ENCODE measurements around the gene BLNK. TPM values are rescaled to one million over a fixed set of nuclear protein-coding genes. Genes with fewer than 3 reads are reported as not detected.

The BLNK gene
- polyA plus RNA-seq, 1 of the 3 experiments (the other 2 are of a cell fraction), result not detected

GRCh38 chr10:96222908-96223307 is 48.5 kb downstream of the BLNK start (continued):
- TF ChIP-seq EZH2phosphoT487 (IDR thresholded peaks at IDR 0.05; ENCODE audit: borderline replicate concordance, low read depth), result no peak
- no peak for TF ChIP-seq FOXM1 (IDR thresholded peaks at IDR 0.05; ENCODE audit: low read depth)

GRCh38 chr10:96222441-96222840 is 48.9 kb downstream of the BLNK start:
- no peak for DNase-seq

GRCh38 chr10:96218826-96219225 is 52.5 kb downstream of the BLNK start:
- H3K4me2 ChIP-seq, result no peak overlapping the region
- POLR2A ChIA-PET, result no interaction called here
- no peak for DNase-seq
- TF ChIP-seq RXRA (IDR thresholded peaks at IDR 0.05; ENCODE audit: borderline replicate concordance, low read depth) (no peak), FOXJ3 (CRISPR knock-in tag; IDR thresholded peaks at IDR 0.05) (no peak), SIN3A (IDR thresholded peaks at IDR 0.05; ENCODE audit: borderline replicate concordance, low read depth, low read length) (no peak), MEF2A (IDR thresholded peaks at IDR 0.05; ENCODE audit: borderline replicate concordance, low read depth) (no peak), GABPA (IDR thresholded peaks at IDR 0.05; ENCODE audit: low read depth) (no peak), JUND (IDR thresholded peaks at IDR 0.05) (no peak), GATA2 (CRISPR knock-in tag; IDR thresholded peaks at IDR 0.05) (no peak), TAF1 (IDR thresholded peaks at IDR 0.05; ENCODE audit: borderline replicate concordance, low read depth, low read length) (no peak), NFIC (IDR thresholded peaks at IDR 0.05; ENCODE audit: borderline replicate concordance) (no peak), EZH2phosphoT487 (IDR thresholded peaks at IDR 0.05; ENCODE audit: borderline replicate concordance, low read depth) (no peak), FOXM1 (IDR thresholded peaks at IDR 0.05; ENCODE audit: low read depth) (no peak), TEAD4 (IDR thresholded peaks at IDR 0.05; ENCODE audit: borderline replicate concordance, insufficient read depth) (no peak), ELF1 (IDR thresholded peaks at IDR 0.05) (no peak), RCOR1 (IDR thresholded peaks at IDR 0.05; ENCODE audit: low read length) (no peak)
- TF ChIP-seq, protein P1, sequence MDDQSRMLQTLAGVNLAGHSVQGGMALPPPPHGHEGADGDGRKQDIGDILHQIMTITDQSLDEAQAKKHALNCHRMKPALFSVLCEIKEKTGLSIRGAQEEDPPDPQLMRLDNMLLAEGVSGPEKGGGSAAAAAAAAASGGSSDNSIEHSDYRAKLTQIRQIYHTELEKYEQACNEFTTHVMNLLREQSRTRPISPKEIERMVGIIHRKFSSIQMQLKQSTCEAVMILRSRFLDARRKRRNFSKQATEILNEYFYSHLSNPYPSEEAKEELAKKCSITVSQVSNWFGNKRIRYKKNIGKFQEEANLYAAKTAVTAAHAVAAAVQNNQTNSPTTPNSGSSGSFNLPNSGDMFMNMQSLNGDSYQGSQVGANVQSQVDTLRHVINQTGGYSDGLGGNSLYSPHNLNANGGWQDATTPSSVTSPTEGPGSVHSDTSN (IDR thresholded peaks at IDR 0.05), result no peak
- TF ChIP-seq, protein P2, sequence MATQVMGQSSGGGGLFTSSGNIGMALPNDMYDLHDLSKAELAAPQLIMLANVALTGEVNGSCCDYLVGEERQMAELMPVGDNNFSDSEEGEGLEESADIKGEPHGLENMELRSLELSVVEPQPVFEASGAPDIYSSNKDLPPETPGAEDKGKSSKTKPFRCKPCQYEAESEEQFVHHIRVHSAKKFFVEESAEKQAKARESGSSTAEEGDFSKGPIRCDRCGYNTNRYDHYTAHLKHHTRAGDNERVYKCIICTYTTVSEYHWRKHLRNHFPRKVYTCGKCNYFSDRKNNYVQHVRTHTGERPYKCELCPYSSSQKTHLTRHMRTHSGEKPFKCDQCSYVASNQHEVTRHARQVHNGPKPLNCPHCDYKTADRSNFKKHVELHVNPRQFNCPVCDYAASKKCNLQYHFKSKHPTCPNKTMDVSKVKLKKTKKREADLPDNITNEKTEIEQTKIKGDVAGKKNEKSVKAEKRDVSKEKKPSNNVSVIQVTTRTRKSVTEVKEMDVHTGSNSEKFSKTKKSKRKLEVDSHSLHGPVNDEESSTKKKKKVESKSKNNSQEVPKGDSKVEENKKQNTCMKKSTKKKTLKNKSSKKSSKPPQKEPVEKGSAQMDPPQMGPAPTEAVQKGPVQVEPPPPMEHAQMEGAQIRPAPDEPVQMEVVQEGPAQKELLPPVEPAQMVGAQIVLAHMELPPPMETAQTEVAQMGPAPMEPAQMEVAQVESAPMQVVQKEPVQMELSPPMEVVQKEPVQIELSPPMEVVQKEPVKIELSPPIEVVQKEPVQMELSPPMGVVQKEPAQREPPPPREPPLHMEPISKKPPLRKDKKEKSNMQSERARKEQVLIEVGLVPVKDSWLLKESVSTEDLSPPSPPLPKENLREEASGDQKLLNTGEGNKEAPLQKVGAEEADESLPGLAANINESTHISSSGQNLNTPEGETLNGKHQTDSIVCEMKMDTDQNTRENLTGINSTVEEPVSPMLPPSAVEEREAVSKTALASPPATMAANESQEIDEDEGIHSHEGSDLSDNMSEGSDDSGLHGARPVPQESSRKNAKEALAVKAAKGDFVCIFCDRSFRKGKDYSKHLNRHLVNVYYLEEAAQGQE (IDR thresholded peaks at IDR 0.05; ENCODE audit: low read depth, low read length), result no peak
- WGBS (ENCODE audit: low lambda C conversion rate), result 19% methylated on average over 5 of the region's 5 CpGs
- no peaks in the 10 kb centered on the region for H3K79me2 ChIP-seq (ENCODE audit: insufficient read depth)
- H3K27ac ChIP-seq (ENCODE audit: low read depth in 2 of 2, low read length in 1 of 2), result no peak overlapping the region
- H3F3A ChIP-seq (replicated peaks; ENCODE audit: insufficient read depth), result no peaks in the 10 kb centered on the region
- no peaks in the 10 kb centered on the region for H4K20me1 ChIP-seq (ENCODE audit: insufficient read depth)
- no peak overlapping the region for H3K4me3 ChIP-seq (ENCODE audit: low read depth in 2 of 2, low read length in 1 of 2)
- H3K9ac ChIP-seq, result no peak overlapping the region
- H3K4me1 ChIP-seq (ENCODE audit: control insufficient read depth in 1 of 2, insufficient read depth in 2 of 2, low read depth in 1 of 2, low read length in 1 of 2), result no peaks in the 10 kb centered on the region
- 0 out of 2 replicates have a peak, but pooled peaks cover 4% of the 10 kb centered on the region for H3K9me3 ChIP-seq
- no peaks in the 10 kb centered on the region for H3K36me3 ChIP-seq (replicated peaks in 1 of 2; ENCODE audit: control insufficient read depth in 1 of 2, insufficient read depth in 2 of 2, low read length in 1 of 2)
- H3K27me3 ChIP-seq (ENCODE audit: insufficient read depth), result no peaks in the 10 kb centered on the region; the same call in 1 of the 2 replicates
- H2AFZ ChIP-seq (ENCODE audit: low read depth), result no peak overlapping the region
- no peaks in the 10 kb centered on the region for H3K9me2 ChIP-seq
- CTCF ChIA-PET, result interaction anchor here (0.7 to 1.8 kb wide), 2 partner anchors 11 to 89 kb away, joined by 3 to 7 read pairs; no protein-coding TSS in a partner anchor

More at GRCh38 chr10:96222441-96222840, 48.9 kb downstream of the BLNK start:
- no peak overlapping the region for H3K4me2 ChIP-seq
- no peaks in the 10 kb centered on the region for H3K9me2 ChIP-seq
- H3K9ac ChIP-seq, result no peak overlapping the region
- CTCF ChIA-PET, result interaction anchor here (1.2 to 1.3 kb wide), 2 partner anchors 9 to 205 kb away, joined by 3 to 4 read pairs; no protein-coding TSS in a partner anchor
- no peaks in the 10 kb centered on the region for H3K36me3 ChIP-seq (replicated peaks in 1 of 2; ENCODE audit: control insufficient read depth in 1 of 2, insufficient read depth in 2 of 2, low read length in 1 of 2)
- H3F3A ChIP-seq (replicated peaks; ENCODE audit: insufficient read depth), result no peaks in the 10 kb centered on the region
- no peak overlapping the region for H3K27ac ChIP-seq (ENCODE audit: low read depth in 2 of 2, low read length in 1 of 2)
- no peak overlapping the region for H2AFZ ChIP-seq (ENCODE audit: low read depth)
- 43% methylated on average over 3 of the region's 3 CpGs for WGBS (ENCODE audit: low lambda C conversion rate)
- H3K79me2 ChIP-seq (ENCODE audit: insufficient read depth), result no peaks in the 10 kb centered on the region
- POLR2A ChIA-PET, result no interaction called here
- no peak overlapping the region for H3K4me3 ChIP-seq (ENCODE audit: low read depth in 2 of 2, low read length in 1 of 2)
- no peaks in the 10 kb centered on the region; the same call in 1 of the 2 replicates for H3K27me3 ChIP-seq (ENCODE audit: insufficient read depth)
- H3K4me1 ChIP-seq (ENCODE audit: control insufficient read depth in 1 of 2, insufficient read depth in 2 of 2, low read depth in 1 of 2, low read length in 1 of 2), result no peaks in the 10 kb centered on the region
- no peaks in the 10 kb centered on the region for H4K20me1 ChIP-seq (ENCODE audit: insufficient read depth)
- H3K9me3 ChIP-seq, result 0 out of 2 replicates have a peak, but pooled peaks cover 4% of the 10 kb centered on the region
- TF ChIP-seq RXRA (IDR thresholded peaks at IDR 0.05; ENCODE audit: borderline replicate concordance, low read depth) (no peak), TCF12 (IDR thresholded peaks at IDR 0.05) (no peak), RCOR1 (IDR thresholded peaks at IDR 0.05; ENCODE audit: low read length) (no peak)
- TF ChIP-seq, protein P3, sequence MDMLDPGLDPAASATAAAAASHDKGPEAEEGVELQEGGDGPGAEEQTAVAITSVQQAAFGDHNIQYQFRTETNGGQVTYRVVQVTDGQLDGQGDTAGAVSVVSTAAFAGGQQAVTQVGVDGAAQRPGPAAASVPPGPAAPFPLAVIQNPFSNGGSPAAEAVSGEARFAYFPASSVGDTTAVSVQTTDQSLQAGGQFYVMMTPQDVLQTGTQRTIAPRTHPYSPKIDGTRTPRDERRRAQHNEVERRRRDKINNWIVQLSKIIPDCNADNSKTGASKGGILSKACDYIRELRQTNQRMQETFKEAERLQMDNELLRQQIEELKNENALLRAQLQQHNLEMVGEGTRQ (IDR thresholded peaks at IDR 0.05; ENCODE audit: borderline replicate concordance, low read depth, low read length), result no peak

All from SK-N-SH (cell line).